DOHH2 (cell line): Measurements from ENCODE around the gene NDUFS1.
"Not testable (repeated sequence)": the region's sequence is repeated elsewhere in the genome, so short reads cannot be mapped to it uniquely, and the experiment has no call there.

Experiments
- H3F3A ChIP-seq: fragments of 200-600 bp; sonication (generic), shearing (Covaris generic); 2 replicates; pipeline ENCODE4 v1.6.0; 2016; ENCODE audit warnings: antibody characterized with exemption, mild to moderate bottlenecking; ENCODE audit not compliant: control insufficient read depth, insufficient read depth
- H3K27ac ChIP-seq: fragments of 200-600 bp; sonication (generic); 2 replicates; pipeline ENCODE4 v1.5.1; 2014; ENCODE audit warnings: low read depth, mild to moderate bottlenecking, low read length, moderate library complexity
- H3K27me3 ChIP-seq: fragments of 200-600 bp; sonication (generic); 2 replicates; pipeline ENCODE4 v1.6.1; 2014; ENCODE audit warnings: mild to moderate bottlenecking, low read length, mixed read lengths; ENCODE audit not compliant: control insufficient read depth
- H3K36me3 ChIP-seq: fragments of 200-600 bp; sonication (generic); 2 replicates; pipeline ENCODE4 v1.6.1; 2014; ENCODE audit warnings: mild to moderate bottlenecking, low read length, moderate library complexity, mixed read lengths; ENCODE audit not compliant: control insufficient read depth
- H3K4me1 ChIP-seq: fragments of 200-600 bp; sonication (generic); 2 replicates; pipeline ENCODE4 v1.6.1; 2014; ENCODE audit warnings: mild to moderate bottlenecking, low read length, mixed read lengths; ENCODE audit not compliant: control insufficient read depth
- H3K4me2 ChIP-seq: fragments of 200-600 bp; sonication (generic); 2 replicates; pipeline ENCODE4 v1.6.0; 2014; ENCODE audit warnings: mild to moderate bottlenecking, low read length, moderate library complexity
- H3K4me3 ChIP-seq: fragments of 200-600 bp; sonication (generic); 2 replicates; pipeline ENCODE4 v1.5.1; 2014; ENCODE audit warnings: mild to moderate bottlenecking, low read length, mixed read lengths
- H3K79me2 ChIP-seq: fragments of 200-600 bp; sonication (generic); 2 replicates; pipeline ENCODE4 v1.6.1; 2014; ENCODE audit warnings: mild to moderate bottlenecking, low read length, mixed read lengths; ENCODE audit not compliant: control insufficient read depth
- H3K9me2 ChIP-seq: fragments of 200-600 bp; sonication (generic); replicated peaks from 2 replicates; pipeline ENCODE4 v1.6.1; 2014; ENCODE audit warnings: mild to moderate bottlenecking, low read length, mixed read lengths; ENCODE audit not compliant: control insufficient read depth
- H3K9me3 ChIP-seq: fragments of 200-600 bp; sonication (generic); 2 replicates; pipeline ENCODE4 v1.6.1; 2014; ENCODE audit warnings: antibody characterized with exemption, low read length, mixed read lengths; ENCODE audit not compliant: control insufficient read depth, insufficient read depth
- H4K20me1 ChIP-seq: fragments of 200-600 bp; sonication (generic); 2 replicates; pipeline ENCODE4 v1.6.0; 2014; ENCODE audit warnings: low read depth, mild to moderate bottlenecking, antibody characterized with exemption, low read length, moderate library complexity; ENCODE audit not compliant: control insufficient read depth, insufficient read depth
- EZH2phosphoT487 ChIP-seq: fragments of 200-600 bp; sonication (generic); IDR thresholded peaks from 2 replicates; pipeline ENCODE4 v1.6.1; 2017; ENCODE audit warnings: borderline replicate concordance, mild to moderate bottlenecking, antibody characterized with exemption, low read length, moderate library complexity, mixed read lengths
- TF ChIP-seq, protein P1 (sequence below): fragments of 200-600 bp; sonication (generic); IDR thresholded peaks from one replicate; pipeline ENCODE4 v1.5.1; 2014; ENCODE audit warnings: antibody characterized with exemption, mild to moderate bottlenecking, low read depth, low read length; ENCODE audit not compliant: poor library complexity, severe bottlenecking

The NDUFS1 gene

DNA sequence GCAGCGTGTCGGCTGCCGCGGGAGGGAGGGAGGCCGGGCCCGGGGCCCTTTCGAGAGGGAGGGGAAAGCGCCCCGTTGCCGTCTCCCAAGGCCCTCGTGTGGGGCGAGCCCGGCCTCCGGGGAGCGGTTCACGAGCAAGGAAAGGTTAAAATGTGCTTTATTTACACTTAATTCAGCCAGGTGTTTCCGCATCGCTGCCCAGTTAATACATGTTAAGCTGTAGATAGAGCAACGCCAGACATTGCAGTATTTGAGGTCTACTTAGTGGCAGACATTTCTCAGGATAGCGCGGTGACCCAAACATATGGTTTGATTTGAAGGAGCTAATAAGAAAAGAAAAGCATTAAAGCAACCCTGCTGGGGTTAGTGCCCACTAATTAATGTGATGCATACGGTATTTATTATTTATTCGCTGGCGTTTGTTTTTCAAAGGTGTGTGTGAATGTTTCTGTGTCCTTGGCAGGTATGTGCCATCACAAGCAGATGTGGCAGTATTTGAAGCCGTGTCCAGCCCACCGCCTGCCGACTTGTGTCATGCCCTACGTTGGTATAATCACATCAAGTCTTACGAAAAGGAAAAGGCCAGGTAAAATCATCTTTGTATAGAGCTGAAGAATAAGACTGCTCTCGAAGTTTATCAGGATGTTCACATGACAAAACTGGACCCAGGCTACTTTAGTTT lies 1.0 kb upstream of the NDUFS1 start:
- H3F3A ChIP-seq = peaks cover 37% of the 10 kb centered on the region
- peaks cover 12% of the 10 kb centered on the region; the same call in 1 of the 2 replicates for H4K20me1 ChIP-seq
- peak overlapping the region; percentile 100 for H3K4me3 ChIP-seq
- no peak for TF ChIP-seq EZH2phosphoT487
- TF ChIP-seq, protein P1, sequence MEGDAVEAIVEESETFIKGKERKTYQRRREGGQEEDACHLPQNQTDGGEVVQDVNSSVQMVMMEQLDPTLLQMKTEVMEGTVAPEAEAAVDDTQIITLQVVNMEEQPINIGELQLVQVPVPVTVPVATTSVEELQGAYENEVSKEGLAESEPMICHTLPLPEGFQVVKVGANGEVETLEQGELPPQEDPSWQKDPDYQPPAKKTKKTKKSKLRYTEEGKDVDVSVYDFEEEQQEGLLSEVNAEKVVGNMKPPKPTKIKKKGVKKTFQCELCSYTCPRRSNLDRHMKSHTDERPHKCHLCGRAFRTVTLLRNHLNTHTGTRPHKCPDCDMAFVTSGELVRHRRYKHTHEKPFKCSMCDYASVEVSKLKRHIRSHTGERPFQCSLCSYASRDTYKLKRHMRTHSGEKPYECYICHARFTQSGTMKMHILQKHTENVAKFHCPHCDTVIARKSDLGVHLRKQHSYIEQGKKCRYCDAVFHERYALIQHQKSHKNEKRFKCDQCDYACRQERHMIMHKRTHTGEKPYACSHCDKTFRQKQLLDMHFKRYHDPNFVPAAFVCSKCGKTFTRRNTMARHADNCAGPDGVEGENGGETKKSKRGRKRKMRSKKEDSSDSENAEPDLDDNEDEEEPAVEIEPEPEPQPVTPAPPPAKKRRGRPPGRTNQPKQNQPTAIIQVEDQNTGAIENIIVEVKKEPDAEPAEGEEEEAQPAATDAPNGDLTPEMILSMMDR = no peak
- peaks cover 41% of the 10 kb centered on the region for H3K4me1 ChIP-seq
- peaks cover 80% of the 10 kb centered on the region for H3K36me3 ChIP-seq
- H3K9me2 ChIP-seq = no peaks in the 10 kb centered on the region
- H3K27ac ChIP-seq = peak overlapping the region; percentile 57
- peak overlapping the region; percentile 93 for H3K4me2 ChIP-seq
- no peaks in the 10 kb centered on the region for H3K27me3 ChIP-seq
- H3K9me3 ChIP-seq = no peaks in the 10 kb centered on the region
- peaks cover 83% of the 10 kb centered on the region for H3K79me2 ChIP-seq

DNA sequence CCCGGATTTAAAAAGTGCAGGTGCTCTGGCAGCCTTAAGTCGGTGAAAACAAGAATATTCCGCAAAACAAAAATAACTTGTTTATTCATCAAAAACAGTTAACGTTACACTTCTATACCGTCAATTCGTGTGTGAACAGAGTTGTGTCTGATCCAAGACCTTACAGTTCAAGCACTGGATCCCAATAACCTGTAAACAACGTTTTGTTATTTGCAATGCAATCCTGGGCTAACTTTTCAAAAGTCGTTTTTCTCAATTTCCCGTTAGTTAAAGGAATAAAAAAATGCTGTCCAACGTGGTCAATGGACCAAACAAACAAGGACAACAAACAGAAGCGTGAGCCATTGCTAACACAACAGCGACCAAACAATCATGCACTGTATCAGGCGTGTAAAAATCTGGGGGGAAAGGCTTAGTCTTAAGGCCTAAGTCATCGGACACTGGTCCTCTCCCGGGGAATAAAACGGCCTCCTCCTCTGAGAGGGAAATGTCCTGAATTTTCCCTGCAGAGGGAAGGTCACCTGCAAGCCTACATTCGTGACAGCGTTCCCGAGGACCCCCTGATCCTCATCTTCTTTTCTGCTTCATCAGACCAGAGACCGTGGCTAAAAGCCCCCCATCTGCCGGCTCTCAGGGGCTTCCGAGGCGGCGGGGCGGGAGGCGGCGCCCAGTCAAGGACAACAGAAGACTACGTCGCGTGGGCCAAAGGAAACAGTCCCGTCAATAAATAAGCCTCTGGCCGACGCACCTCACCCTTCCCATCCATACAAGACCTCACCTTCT lies 490 bp downstream of the NDUFS1 start:
- no peak for TF ChIP-seq EZH2phosphoT487
- Histone ChIP-seq H3K9me2 (no peaks in the 10 kb centered on the region), H3K27ac (peak overlapping the region; percentile 57), H3K4me2 (peak overlapping the region; percentile 93), H3K36me3 (peaks cover 72% of the 10 kb centered on the region), H3K27me3 (no peaks in the 10 kb centered on the region), H3F3A (peaks cover 30% of the 10 kb centered on the region), H3K4me3 (peak overlapping the region; percentile 100), H4K20me1 (peaks cover 12% of the 10 kb centered on the region; the same call in 1 of the 2 replicates), H3K4me1 (peaks cover 48% of the 10 kb centered on the region), H3K79me2 (peaks cover 96% of the 10 kb centered on the region), H3K9me3 (no peaks in the 10 kb centered on the region)

DNA sequence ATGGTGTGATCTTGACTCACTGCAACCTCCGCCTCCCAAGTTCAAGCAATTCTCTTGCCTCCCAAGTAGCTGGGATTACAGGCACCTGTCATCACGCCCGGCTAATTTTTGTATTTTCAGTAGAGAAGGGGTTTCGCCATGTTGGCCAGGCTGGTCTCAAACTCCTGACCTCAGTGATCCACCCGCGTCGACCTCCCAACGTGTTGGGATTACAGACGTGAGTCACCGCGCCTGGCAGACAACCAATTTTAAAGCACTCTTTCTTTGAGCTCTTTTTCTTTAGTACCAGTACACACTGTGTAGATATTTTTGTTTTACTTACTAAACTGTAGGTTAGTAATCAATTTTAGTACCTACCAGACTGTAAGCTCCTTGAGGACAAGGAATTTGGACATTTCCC lies 2.2 kb downstream of the NDUFS1 start:
- peaks cover 14% of the 10 kb centered on the region for H3F3A ChIP-seq
- H3K27me3 ChIP-seq, H3K9me3 ChIP-seq, H4K20me1 ChIP-seq, H3K9me2 ChIP-seq, H3K27ac ChIP-seq: not testable (repeated sequence)
- peak overlapping the region; percentile 93 for H3K4me2 ChIP-seq
- H3K36me3 ChIP-seq = peaks cover 68% of the 10 kb centered on the region
- H3K4me1 ChIP-seq = peaks cover 39% of the 10 kb centered on the region
- H3K4me3 ChIP-seq = peak overlapping the region; percentile 100; the same call in 1 of the 2 replicates
- H3K79me2 ChIP-seq = peaks cover 97% of the 10 kb centered on the region

GRCh38 chr2:206154197-206154596 lies 5.0 kb downstream of the NDUFS1 start:
- H4K20me1 ChIP-seq = peaks cover 3% of the 10 kb centered on the region; the same call in 1 of the 2 replicates
- no peaks in the 10 kb centered on the region for H3K9me3 ChIP-seq
- H3K27ac ChIP-seq = no peak overlapping the region
- H3K36me3 ChIP-seq = peaks cover 73% of the 10 kb centered on the region
- H3K4me3 ChIP-seq = no peak overlapping the region
- H3F3A ChIP-seq = no peaks in the 10 kb centered on the region
- peaks cover 37% of the 10 kb centered on the region for H3K4me1 ChIP-seq
- 0 out of 2 replicates have a peak overlapping the region, but pooled peaks have one; percentile 4 for H3K4me2 ChIP-seq
- no peaks in the 10 kb centered on the region for H3K27me3 ChIP-seq
- H3K9me2 ChIP-seq = no peaks in the 10 kb centered on the region
- peaks cover 89% of the 10 kb centered on the region for H3K79me2 ChIP-seq
- no peak for TF ChIP-seq EZH2phosphoT487
- TF ChIP-seq, protein P1 = no peak
